Stimulated activated CD4-positive, alpha-beta T cell treated with anti-CD3 and anti-CD28 coated beads, Interleukin-4, amount 100 ng/mL, for 1 hour (primary cell): Measurements from ENCODE around the gene CREBRF.
"Not testable (repeated sequence)": the region's sequence is repeated elsewhere in the genome, so short reads cannot be mapped to it uniquely, and the experiment has no call there.

Experiments used
- DNase-seq: peaks from one replicate; pipeline ENCODE4 v3.0.0-alpha.2; 2020

CREBRF gene

GRCh38 chr5:173039188-173039587 lies 17.0 kb upstream of the CREBRF start:
- DNase-seq = no peak

- no peak for DNase-seq
Measured at GRCh38 chr5:173039964-173040363, 16.2 kb upstream of the CREBRF start.

- no peak for DNase-seq
Measured at GRCh38 chr5:173041881-173042762, 14.0 kb upstream of the CREBRF start.

GRCh38 chr5:173042763-173043107 lies 13.4 kb upstream of the CREBRF start:
- no peak for DNase-seq

- DNase-seq = no peak
Measured at GRCh38 chr5:173045474-173045873, 10.7 kb upstream of the CREBRF start.

- not testable (repeated sequence) for DNase-seq
Measured at GRCh38 chr5:173047096-173047837, 8.9 kb upstream of the CREBRF start.

GRCh38 chr5:173047838-173048105 lies 8.4 kb upstream of the CREBRF start:
- DNase-seq = no peak

- DNase-seq = no peak
Measured at GRCh38 chr5:173050791-173051190, 5.4 kb upstream of the CREBRF start.

- no peak for DNase-seq
Measured at GRCh38 chr5:173051746-173052145, 4.4 kb upstream of the CREBRF start.

GRCh38 chr5:173053041-173053440 lies 3.1 kb upstream of the CREBRF start:
- no peak for DNase-seq

GRCh38 chr5:173055042-173055721 lies 970 bp upstream of the CREBRF start:
- no peak for DNase-seq

GRCh38 chr5:173055722-173055982 lies 500 bp upstream of the CREBRF start:
- no peak for DNase-seq

- DNase-seq = peak; percentile 84
Measured at GRCh38 chr5:173056783-173057061, 570 bp downstream of the CREBRF start.

GRCh38 chr5:173057062-173057924 lies 1.1 kb downstream of the CREBRF start:
- DNase-seq = peak; percentile 99

- no peak for DNase-seq
Measured at GRCh38 chr5:173062141-173062540, 6.0 kb downstream of the CREBRF start.

GRCh38 chr5:173065155-173065554 lies 9.0 kb downstream of the CREBRF start:
- no peak for DNase-seq

- DNase-seq = no peak
Measured at GRCh38 chr5:173069671-173070070, 13.5 kb downstream of the CREBRF start.

GRCh38 chr5:173075137-173075843 lies 19.1 kb downstream of the CREBRF start:
- no peak for DNase-seq

- no peak for DNase-seq
Measured at GRCh38 chr5:173075970-173076369, 19.8 kb downstream of the CREBRF start.

- not testable (repeated sequence) for DNase-seq
Measured at GRCh38 chr5:173076471-173076870, 20.3 kb downstream of the CREBRF start.

- DNase-seq = no peak
Measured at GRCh38 chr5:173078878-173079277, 22.7 kb downstream of the CREBRF start.

- DNase-seq = no peak
Measured at GRCh38 chr5:173089581-173089980, 33.4 kb downstream of the CREBRF start.

- DNase-seq = no peak
Measured at GRCh38 chr5:173090639-173091038, 34.5 kb downstream of the CREBRF start.
